Measurements from ENCODE around the gene OTULINL. TPM values are rescaled to one million over a fixed set of nuclear protein-coding genes. Genes with fewer than 3 reads are reported as not detected.

Gene OTULINL
- total and polyA plus RNA-seq, 2 donors from 2014 or later = 7.1 to 10.8 TPM

- H3K9ac ChIP-seq (ENCODE audit: low read length in 3 of 3) = no peak overlapping the region
- H3K4me3 ChIP-seq (ENCODE audit: low read length in 3 of 3) = no peak overlapping the region
- no peaks in the 10 kb centered on the region for H3K4me1 ChIP-seq (ENCODE audit: control insufficient read depth in 2 of 3, insufficient read depth in 2 of 3, low read depth in 1 of 3, low read length in 3 of 3)
- no peak for TF ChIP-seq CTCF (IDR thresholded peaks at IDR 0.05; ENCODE audit: borderline replicate concordance, extremely low read depth, insufficient read depth)
- no peak for FAIRE-seq
- H3K36me3 ChIP-seq (ENCODE audit: control insufficient read depth in 2 of 3, insufficient read depth in 3 of 3, low read length in 3 of 3) = no peaks in the 10 kb centered on the region
- intact Hi-C loops (cut with DNase I) = no loop called here
- DNase-seq = no peak
- H3K27me3 ChIP-seq (ENCODE audit: control insufficient read depth, insufficient read depth, low read length) = no peaks in the 10 kb centered on the region
- no peaks in the 10 kb centered on the region for H3K9me3 ChIP-seq (ENCODE audit: control insufficient read depth in 2 of 3, insufficient read depth in 1 of 3, low read length in 3 of 3)
- H3K27ac ChIP-seq (ENCODE audit: low read depth in 2 of 2, low read length in 2 of 2) = no peak overlapping the region
Observed at GRCh38 chr5:14595891-14596290, 14.3 kb downstream of the OTULINL start.

GRCh38 chr5:14597080-14597479, 15.5 kb downstream of the OTULINL start:
- DNase-seq (no peak), FAIRE-seq (no peak)
- Histone ChIP-seq H3K4me1 (ENCODE audit: control insufficient read depth in 2 of 3, insufficient read depth in 2 of 3, low read depth in 1 of 3, low read length in 3 of 3) (no peaks in the 10 kb centered on the region), H3K27ac (ENCODE audit: low read depth in 2 of 2, low read length in 2 of 2) (no peak overlapping the region), H3K27me3 (ENCODE audit: control insufficient read depth, insufficient read depth, low read length) (no peaks in the 10 kb centered on the region), H3K9ac (ENCODE audit: low read length in 3 of 3) (no peak overlapping the region), H3K36me3 (ENCODE audit: control insufficient read depth in 2 of 3, insufficient read depth in 3 of 3, low read length in 3 of 3) (no peaks in the 10 kb centered on the region), H3K9me3 (ENCODE audit: control insufficient read depth in 2 of 3, insufficient read depth in 1 of 3, low read length in 3 of 3) (no peaks in the 10 kb centered on the region), H3K4me3 (ENCODE audit: low read length in 3 of 3) (no peak overlapping the region)
- intact Hi-C loops (cut with DNase I) = no loop called here
- no peak for TF ChIP-seq CTCF (IDR thresholded peaks at IDR 0.05; ENCODE audit: borderline replicate concordance, extremely low read depth, insufficient read depth)

- intact Hi-C loops (cut with DNase I) = no loop called here
- Histone ChIP-seq H3K4me3 (ENCODE audit: low read length in 3 of 3) (no peak overlapping the region), H3K9me3 (ENCODE audit: control insufficient read depth in 2 of 3, insufficient read depth in 1 of 3, low read length in 3 of 3) (no peaks in the 10 kb centered on the region), H3K27ac (ENCODE audit: low read depth in 2 of 2, low read length in 2 of 2) (no peak overlapping the region), H3K4me1 (ENCODE audit: control insufficient read depth in 2 of 3, insufficient read depth in 2 of 3, low read depth in 1 of 3, low read length in 3 of 3) (no peaks in the 10 kb centered on the region), H3K9ac (ENCODE audit: low read length in 3 of 3) (no peak overlapping the region), H3K36me3 (ENCODE audit: control insufficient read depth in 2 of 3, insufficient read depth in 3 of 3, low read length in 3 of 3) (no peaks in the 10 kb centered on the region), H3K27me3 (ENCODE audit: control insufficient read depth, insufficient read depth, low read length) (no peaks in the 10 kb centered on the region)
- DNase-seq (no peak), FAIRE-seq (no peak)
- TF ChIP-seq CTCF (IDR thresholded peaks at IDR 0.05; ENCODE audit: borderline replicate concordance, extremely low read depth, insufficient read depth) = no peak
Observed at GRCh38 chr5:14598225-14598624, 16.6 kb downstream of the OTULINL start.

GRCh38 chr5:14599476-14600127, 18.0 kb downstream of the OTULINL start:
- intact Hi-C loops (cut with DNase I) = no loop called here
- FAIRE-seq (no peak), DNase-seq (no peak)
- Histone ChIP-seq H3K27me3 (ENCODE audit: control insufficient read depth, insufficient read depth, low read length) (no peaks in the 10 kb centered on the region), H3K9ac (ENCODE audit: low read length in 3 of 3) (no peak overlapping the region), H3K36me3 (ENCODE audit: control insufficient read depth in 2 of 3, insufficient read depth in 3 of 3, low read length in 3 of 3) (no peaks in the 10 kb centered on the region), H3K9me3 (ENCODE audit: control insufficient read depth in 2 of 3, insufficient read depth in 1 of 3, low read length in 3 of 3) (no peaks in the 10 kb centered on the region), H3K4me3 (ENCODE audit: low read length in 3 of 3) (no peak overlapping the region), H3K4me1 (ENCODE audit: control insufficient read depth in 2 of 3, insufficient read depth in 2 of 3, low read depth in 1 of 3, low read length in 3 of 3) (no peaks in the 10 kb centered on the region), H3K27ac (ENCODE audit: low read depth in 2 of 2, low read length in 2 of 2) (no peak overlapping the region)
- no peak for TF ChIP-seq CTCF (IDR thresholded peaks at IDR 0.05; ENCODE audit: borderline replicate concordance, extremely low read depth, insufficient read depth)

Data from kidney (tissue), 14 donors.